Breast epithelium (tissue), 4 donors: ENCODE measurements around the gene PIK3CD. TPM values are rescaled to one million over a fixed set of nuclear protein-coding genes. Genes with fewer than 3 reads are reported as not detected.

Source experiments
- DNase-seq, 2 donors: peaks; one replicate each; pipeline ENCODE4 v3.0.0-alpha.2; 2019; ENCODE audit warnings: low spot score in 2 of 2
- H3K27ac ChIP-seq, 2 donors: fragments of 200-600 bp; sonication (generic) in 1 of 2; one replicate each; pipeline ENCODE4 v1.5.1; 2016 to 2019; ENCODE audit warnings: mild to moderate bottlenecking in 1 of 2
- H3K27me3 ChIP-seq, 2 donors: fragments of 200-600 bp; sonication (generic) in 1 of 2; one replicate each; pipeline versions ENCODE4 v1.5.1 to v1.6.0; 2017 to 2019; ENCODE audit warnings: control low read depth in 1 of 2, mild to moderate bottlenecking in 1 of 2
- H3K36me3 ChIP-seq: fragments of 200-600 bp; one replicate; pipeline ENCODE4 v1.5.1; 2019
- H3K4me1 ChIP-seq, 2 donors: fragments of 200-600 bp; sonication (generic); one replicate each; pipeline ENCODE4 v1.5.1; 2016 to 2019; ENCODE audit warnings: control low read depth in 1 of 2
- H3K4me3 ChIP-seq, 3 donors: fragments of 200-600 bp; sonication (generic); 1 replicate in 2 of 3; 2 replicates in 1 of 3; pipeline ENCODE4 v1.5.1; 2016 to 2019; ENCODE audit warnings: mild to moderate bottlenecking in 3 of 3, moderate library complexity in 2 of 3
- H3K9me3 ChIP-seq, 2 donors: fragments of 200-600 bp; sonication (generic) in 1 of 2; one replicate each; pipeline ENCODE4 v1.5.1; 2016 to 2019; ENCODE audit warnings: control low read depth in 1 of 2
- CTCF ChIP-seq, 3 donors: fragments of 450-650 bp; IDR thresholded peaks; one replicate each; pipeline ENCODE4 v1.5.1; 2016 to 2017; ENCODE audit warnings: antibody characterized with exemption in 3 of 3, mild to moderate bottlenecking in 3 of 3, moderate library complexity in 3 of 3
- POLR2A ChIP-seq: fragments of 450-650 bp; IDR thresholded peaks from one replicate; pipeline ENCODE4 v1.6.1; 2016; ENCODE audit warnings: antibody characterized with exemption, mild to moderate bottlenecking, moderate library complexity
- POLR2AphosphoS5 ChIP-seq, 3 donors: sonication (generic); formaldehyde crosslinking; IDR thresholded peaks; one replicate each; pipeline ENCODE4 v1.6.1; 2017; ENCODE audit warnings: antibody characterized with exemption in 3 of 3
- intact Hi-C: fragments of 100-400 bp; cut with DNase I; formaldehyde crosslinking; loops from one replicate; pipeline ENCODE4 v1.15.1; 2023; ENCODE audit warnings: low total_unique reads
- total RNA-seq, 3 donors: library from RNA; depleted of rRNA; stranded (reverse); fragments of >200 nt; gene quantifications; one replicate each; pipeline ENCODE4 v1.1.0, GENCODE V29; 2016

The PIK3CD gene
- total RNA-seq, 3 donors from 2014 or later: 8.2 to 12.1 (median 11.9) TPM

GRCh38 chr1:9691691-9692090 is 40.2 kb downstream of the PIK3CD start:
- no peak for DNase-seq
- no peaks in the 10 kb centered on the region for H3K36me3 ChIP-seq
- no peaks in the 10 kb centered on the region for H3K9me3 ChIP-seq
- TF ChIP-seq CTCF (IDR thresholded peaks at IDR 0.05) (no peak), POLR2AphosphoS5 (IDR thresholded peaks at IDR 0.05) (no peak), POLR2A (no peak)
- no peak overlapping the region for H3K4me3 ChIP-seq
- H3K27ac ChIP-seq: no peak overlapping the region
- intact Hi-C loops: no loop called here
- H3K27me3 ChIP-seq: no peaks in the 10 kb centered on the region
- peaks cover 0 to 9% of the 10 kb centered on the region in 2 donors for H3K4me1 ChIP-seq

- TF ChIP-seq CTCF (IDR thresholded peaks at IDR 0.05): no peak
- TF ChIP-seq POLR2A: no peak
- no peak for TF ChIP-seq POLR2AphosphoS5 (IDR thresholded peaks at IDR 0.05)
- Histone ChIP-seq H3K36me3 (no peaks in the 10 kb centered on the region), H3K4me3 (no peak overlapping the region), H3K27me3 (no peaks in the 10 kb centered on the region), H3K4me1 (no peaks in the 10 kb centered on the region), H3K27ac (no peak overlapping the region), H3K9me3 (no peaks in the 10 kb centered on the region)
- intact Hi-C loops: no loop called here
- no peak for DNase-seq
Observed at GRCh38 chr1:9696793-9697192, 45.3 kb downstream of the PIK3CD start.

- intact Hi-C loops: no loop called here
- Histone ChIP-seq H3K27me3 (no peaks in the 10 kb centered on the region), H3K4me3 (no peak overlapping the region), H3K9me3 (no peaks in the 10 kb centered on the region), H3K4me1 (no peaks in the 10 kb centered on the region), H3K36me3 (no peaks in the 10 kb centered on the region), H3K27ac (no peak overlapping the region)
- TF ChIP-seq POLR2AphosphoS5 (IDR thresholded peaks at IDR 0.05) (no peak), CTCF (IDR thresholded peaks at IDR 0.05) (no peak)
- DNase-seq: no peak
Observed at GRCh38 chr1:9699361-9699760, 47.8 kb downstream of the PIK3CD start.

GRCh38 chr1:9700340-9700739 is 48.8 kb downstream of the PIK3CD start:
- H3K27me3 ChIP-seq: no peaks in the 10 kb centered on the region
- H3K4me3 ChIP-seq: no peak overlapping the region
- no peaks in the 10 kb centered on the region for H3K9me3 ChIP-seq
- intact Hi-C loops: no loop called here
- no peaks in the 10 kb centered on the region for H3K36me3 ChIP-seq
- no peaks in the 10 kb centered on the region for H3K4me1 ChIP-seq
- no peak for DNase-seq
- TF ChIP-seq CTCF (IDR thresholded peaks at IDR 0.05) (no peak), POLR2AphosphoS5 (IDR thresholded peaks at IDR 0.05) (no peak), POLR2A (no peak)
- no peak overlapping the region for H3K27ac ChIP-seq

- Histone ChIP-seq H3K9me3 (no peaks in the 10 kb centered on the region), H3K27ac (no peak overlapping the region), H3K36me3 (no peaks in the 10 kb centered on the region), H3K4me1 (no peaks in the 10 kb centered on the region), H3K4me3 (no peak overlapping the region), H3K27me3 (no peaks in the 10 kb centered on the region)
- peak in 1 of 2 donors; percentile 75 for DNase-seq
- TF ChIP-seq POLR2AphosphoS5 (IDR thresholded peaks at IDR 0.05) (no peak), CTCF (IDR thresholded peaks at IDR 0.05) (no peak), POLR2A (no peak)
- intact Hi-C loops: no loop called here
Observed at GRCh38 chr1:9701665-9702064, 50.1 kb downstream of the PIK3CD start.
